GM12872 (cell line): Measurements from ENCODE around the gene NBEA.

Experiments
- CTCF ChIP-seq: IDR thresholded peaks from 3 replicates; pipeline ENCODE4 v1.5.1; 2011; ENCODE audit warnings: low read depth, mild to moderate bottlenecking, low read length, moderate library complexity; ENCODE audit not compliant: insufficient read depth

The NBEA gene

DNA sequence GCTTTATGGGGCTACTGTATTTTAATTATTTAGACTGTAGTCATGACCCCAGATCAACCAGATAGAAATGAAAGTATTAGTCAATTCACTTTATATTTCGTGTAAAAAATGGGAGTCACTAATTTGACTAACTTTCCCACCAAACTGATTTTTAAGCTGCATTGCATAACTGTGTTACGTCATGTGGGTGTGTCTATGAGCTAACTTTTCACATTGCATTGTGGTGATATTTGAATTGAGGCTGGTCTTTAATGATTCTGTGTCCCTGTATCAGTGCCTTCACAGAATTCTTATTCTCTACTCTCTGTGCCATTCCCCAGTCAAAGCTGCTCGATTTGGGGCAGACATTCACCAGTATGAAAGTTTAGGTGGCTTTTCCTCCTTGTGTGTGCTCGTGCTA is 707.1 kb downstream of the NBEA start:
- no peak for TF ChIP-seq CTCF

- TF ChIP-seq CTCF = no peak
Observed at GRCh38 chr13:35659796-35660195, 717.7 kb downstream of the NBEA start.

- no peak for TF ChIP-seq CTCF
Observed at GRCh38 chr13:35664747-35665146, 722.7 kb downstream of the NBEA start.

DNA sequence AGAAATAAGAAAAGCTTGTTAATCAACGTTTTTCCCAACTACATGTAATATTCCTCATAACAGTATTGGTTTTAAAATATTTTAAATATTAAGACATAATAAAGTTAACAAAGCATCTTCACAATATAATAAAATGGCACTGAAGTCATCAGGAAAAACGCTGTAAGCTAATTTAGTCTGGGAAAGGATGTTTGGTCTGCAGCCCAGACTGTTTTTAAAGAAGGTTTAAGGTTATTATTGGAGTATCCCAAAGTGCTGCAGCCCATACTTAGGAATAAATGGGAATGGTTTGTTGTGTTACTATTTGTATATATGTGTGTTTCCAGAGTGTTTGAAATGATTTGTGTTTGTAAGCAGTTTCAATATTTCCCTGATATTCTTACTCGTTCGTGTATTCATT is 727.3 kb downstream of the NBEA start:
- TF ChIP-seq CTCF = no peak

DNA sequence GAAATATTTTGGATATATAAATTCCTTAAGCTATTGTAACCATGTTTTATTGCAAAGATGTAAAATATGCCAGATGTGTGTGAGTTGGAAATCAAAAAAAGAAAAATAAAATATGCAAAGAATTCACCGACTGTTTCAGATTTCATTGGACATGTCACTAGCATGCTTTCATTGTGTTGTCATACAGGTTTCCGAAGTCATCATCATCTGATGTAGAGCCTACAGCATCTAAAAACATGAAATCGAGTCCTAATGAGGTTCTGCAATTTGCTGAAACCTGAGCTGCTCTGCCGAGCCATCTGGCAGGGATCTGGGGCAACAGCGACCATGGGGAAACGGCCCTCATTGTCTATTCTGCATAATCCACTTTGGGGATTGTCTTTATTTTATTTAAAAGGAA is 730.5 kb downstream of the NBEA start:
- TF ChIP-seq CTCF = no peak

DNA sequence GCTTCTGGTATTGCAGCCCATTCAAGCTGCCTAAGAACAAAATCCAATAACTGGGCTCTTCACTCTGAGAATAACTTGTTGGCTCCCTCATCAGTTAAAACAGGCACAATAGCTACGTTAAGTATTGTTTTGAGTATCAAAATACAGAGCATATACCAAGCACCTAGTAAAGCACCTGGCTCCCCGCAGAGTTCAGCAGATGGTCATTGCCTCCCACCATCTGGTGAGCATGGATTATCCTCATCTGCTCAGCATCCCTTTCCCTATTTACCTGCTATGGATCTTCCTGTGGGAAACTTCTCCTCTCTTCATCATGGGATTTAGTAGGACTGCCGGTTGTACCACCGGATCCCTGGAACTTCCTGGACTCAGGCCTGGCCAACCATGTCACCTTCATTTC is 733.6 kb downstream of the NBEA start:
- no peak for TF ChIP-seq CTCF

DNA sequence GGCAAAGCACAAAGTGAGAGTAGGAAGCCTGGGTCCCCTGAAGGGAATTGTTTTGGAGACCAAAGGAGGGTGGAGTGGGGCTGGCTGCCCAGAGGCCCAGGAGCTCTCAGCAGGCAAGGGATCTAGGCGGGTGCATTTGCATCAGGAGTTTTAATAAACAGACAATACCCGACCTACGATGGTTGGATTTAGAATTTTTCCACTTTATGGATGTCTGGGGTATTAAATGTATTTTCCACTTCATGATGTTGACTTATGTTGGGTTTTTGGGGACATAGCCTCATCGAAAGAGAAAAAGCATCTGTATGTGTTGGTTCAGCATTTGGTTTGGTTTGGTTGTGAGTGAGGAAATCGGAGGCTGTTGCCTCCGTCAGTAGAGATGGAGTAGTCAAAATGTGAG is 739.6 kb downstream of the NBEA start:
- TF ChIP-seq CTCF = no peak

DNA sequence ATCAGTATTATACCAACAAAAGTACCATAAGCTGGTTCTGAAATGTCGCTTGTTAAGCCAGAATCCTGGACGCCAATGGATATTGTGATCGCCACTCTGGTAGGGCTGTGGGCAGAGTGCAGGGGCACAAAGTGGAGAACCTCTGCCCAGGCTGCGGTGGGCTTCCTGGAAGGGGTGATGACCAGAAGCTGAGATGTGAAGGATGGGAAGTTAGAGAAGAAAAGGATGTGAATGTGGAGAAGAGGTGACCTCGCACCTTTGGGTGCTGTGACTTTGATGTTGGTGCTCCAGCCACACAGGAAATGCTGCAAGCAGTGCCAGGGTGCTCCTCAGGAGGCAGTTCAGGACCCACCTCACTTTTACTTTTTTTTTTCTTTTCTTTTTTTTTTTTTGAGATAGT is 742.4 kb downstream of the NBEA start:
- no peak for TF ChIP-seq CTCF
